Panc1 (cell line): ENCODE data around the gene TMEM107. TPM values are rescaled to one million over a fixed set of nuclear protein-coding genes. Genes with fewer than 3 reads are reported as not detected.

Experiments
- ATAC-seq: fragments of 200-7000 bp; cut with Tn5 transposase; 2 replicates; pipeline ENCODE4 v1.9.1; 2020; ENCODE audit warnings: mild to moderate bottlenecking, moderate library complexity
- BruUV-seq: library from RNA; stranded (reverse); fragments of 400-500 nt; replicated peaks from 2 replicates; lab custom pipeline; 2021; lab: Mats Ljungman, UMichigan
- CTCF ChIA-PET: fragments of 300-600 bp; sonication (Branson Sonifier 250); formaldehyde crosslinking; loops from one replicate; lab custom pipeline; 2022; ENCODE audit warnings: antibody characterized with exemption; lab: Charles Lee
- POLR2A ChIA-PET: fragments of 300-600 bp; sonication (Branson Sonifier 250); formaldehyde crosslinking; loops from one replicate; lab custom pipeline; 2022; ENCODE audit warnings: antibody characterized with exemption; lab: Charles Lee
- DNase-seq: peaks from one replicate; pipeline ENCODE4 v3.0.0-alpha.2; 2010; ENCODE audit warnings: low read depth, low spot score
- H3K27ac ChIP-seq: 2 replicates; pipeline ENCODE4 v1.5.1; 2011; ENCODE audit warnings: mild to moderate bottlenecking, low read length, inconsistent platforms
- H3K27me3 ChIP-seq: fragments of 200-500 bp; sonication (Bioruptor generic); 2 replicates; pipeline ENCODE4 v1.6.0; 2014; ENCODE audit warnings: low read length, inconsistent platforms; ENCODE audit not compliant: control insufficient read depth, insufficient read depth
- H3K36me3 ChIP-seq: fragments of 200-500 bp; sonication (Bioruptor generic); 2 replicates; pipeline ENCODE4 v1.5.1; 2014; ENCODE audit warnings: inconsistent platforms, mild to moderate bottlenecking, low read length, moderate library complexity; ENCODE audit not compliant: control insufficient read depth, insufficient read depth
- H3K4me1 ChIP-seq: 2 replicates; pipeline ENCODE4 v1.5.1; 2011; ENCODE audit warnings: inconsistent platforms, mild to moderate bottlenecking, low read length, moderate library complexity; ENCODE audit not compliant: control insufficient read depth, insufficient read depth
- H3K4me3 ChIP-seq, 2 experiments: 2 replicates each; pipeline ENCODE4 v1.5.1; 2011 to 2012; ENCODE audit warnings: low read depth in 2 of 2, low read length in 2 of 2, mild to moderate bottlenecking in 2 of 2, inconsistent platforms in 1 of 2, moderate library complexity in 1 of 2
- H3K9me3 ChIP-seq: fragments of 200-500 bp; sonication (Bioruptor generic); 2 replicates; pipeline ENCODE4 v1.5.1; 2014; ENCODE audit warnings: low read depth, mild to moderate bottlenecking, inconsistent platforms, low read length, moderate library complexity; ENCODE audit not compliant: control insufficient read depth, insufficient read depth
- POLR2AphosphoS5 ChIP-seq: IDR thresholded peaks from 2 replicates; pipeline ENCODE4 v1.6.1; 2012; ENCODE audit warnings: mild to moderate bottlenecking, low read depth, low read length, moderate library complexity
- SIN3A ChIP-seq: IDR thresholded peaks from 2 replicates; pipeline ENCODE4 v1.6.1; 2012; ENCODE audit warnings: low read depth, mild to moderate bottlenecking, low read length, moderate library complexity, borderline replicate concordance; ENCODE audit not compliant: insufficient read depth
- TCF7L2 ChIP-seq: IDR thresholded peaks from 2 replicates; pipeline ENCODE4 v1.6.1; 2011; ENCODE audit warnings: mild to moderate bottlenecking, low read depth, low read length, inconsistent platforms
- in situ Hi-C: cut with HindIII; loops from 2 replicates; pipeline ENCODE4 v1.10.0; 2016; ENCODE audit warnings: low sequenced_read_pairs, low pct_unique_long_range_greater_than_20kb
- intact Hi-C: fragments of 100-400 bp; cut with micrococcal nuclease; formaldehyde crosslinking; loops from one replicate; pipeline ENCODE4 v1.10.0; 2022; ENCODE audit not compliant: unreplicated experiment
- total RNA-seq: library from RNA; stranded (reverse); gene quantifications from one replicate; pipeline ENCODE4 v1.2.1, GENCODE V29; 2021; ENCODE audit not compliant: unreplicated experiment
- TF ChIP-seq, protein P1 (sequence below): fragments of 450-650 bp; IDR thresholded peaks from 2 replicates; pipeline ENCODE4 v1.5.1; 2017; ENCODE audit warnings: mild to moderate bottlenecking
- TF ChIP-seq, protein P2 (sequence below), 2 experiments: IDR thresholded peaks; 2 replicates each; pipeline ENCODE4 v1.6.1; 2011 to 2012; ENCODE audit warnings: low read depth in 2 of 2, control low read depth in 1 of 2, low read length in 1 of 2, mild to moderate bottlenecking in 1 of 2, moderate library complexity in 1 of 2; ENCODE audit not compliant: insufficient read depth in 1 of 2

TMEM107 gene
- total RNA-seq, 1 experiment from 2014 or later = 10.6 TPM

DNA sequence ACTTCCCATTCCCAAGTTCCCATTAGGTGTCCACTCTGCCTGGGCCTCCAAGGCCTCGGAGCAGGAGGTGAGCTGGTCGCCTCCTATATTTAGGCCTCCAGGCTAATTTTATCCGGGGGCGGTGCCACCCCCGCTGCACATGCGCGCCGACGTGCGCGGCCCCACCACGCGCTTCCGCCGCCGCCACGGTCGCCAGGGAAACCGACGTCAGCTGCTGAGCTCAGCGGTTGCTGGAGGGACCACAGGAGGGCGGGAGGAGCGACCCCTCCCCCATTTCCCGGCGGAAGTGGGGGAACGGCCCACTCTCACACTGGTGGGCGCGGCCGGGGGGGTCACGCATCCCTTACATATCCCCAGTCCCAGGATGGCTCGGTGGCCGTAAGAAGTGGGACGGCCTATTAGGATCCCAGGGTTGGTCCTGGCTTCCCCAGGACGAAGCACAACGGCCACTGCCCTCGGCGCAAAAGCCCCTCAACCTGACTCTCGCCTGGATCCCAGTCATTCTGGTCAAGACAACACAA is 25.0 kb downstream of the TMEM107 start:
- POLR2A ChIA-PET = no interaction called here
- intact Hi-C loops (no loop called here), in situ Hi-C loops (no loop called here)
- CTCF ChIA-PET = interaction anchor here (0.5 kb wide), 1 partner anchor 153 kb away, joined by 6 read pairs; no protein-coding TSS in a partner anchor
- ATAC-seq (no peak), DNase-seq (no peak)
- Histone ChIP-seq H3K27ac (no peak overlapping the region), H3K36me3 (no peaks in the 10 kb centered on the region; the same call in 1 of the 2 replicates), H3K27me3 (no peaks in the 10 kb centered on the region), H3K4me1 (peaks cover 31% of the 10 kb centered on the region), H3K9me3 (no peaks in the 10 kb centered on the region), H3K4me3 (peak overlapping the region in 1 of 2 experiments; percentile 53; a peak in 2 of 4 replicates)
- BruUV-seq = no TSS peak
- TF ChIP-seq, protein P1, sequence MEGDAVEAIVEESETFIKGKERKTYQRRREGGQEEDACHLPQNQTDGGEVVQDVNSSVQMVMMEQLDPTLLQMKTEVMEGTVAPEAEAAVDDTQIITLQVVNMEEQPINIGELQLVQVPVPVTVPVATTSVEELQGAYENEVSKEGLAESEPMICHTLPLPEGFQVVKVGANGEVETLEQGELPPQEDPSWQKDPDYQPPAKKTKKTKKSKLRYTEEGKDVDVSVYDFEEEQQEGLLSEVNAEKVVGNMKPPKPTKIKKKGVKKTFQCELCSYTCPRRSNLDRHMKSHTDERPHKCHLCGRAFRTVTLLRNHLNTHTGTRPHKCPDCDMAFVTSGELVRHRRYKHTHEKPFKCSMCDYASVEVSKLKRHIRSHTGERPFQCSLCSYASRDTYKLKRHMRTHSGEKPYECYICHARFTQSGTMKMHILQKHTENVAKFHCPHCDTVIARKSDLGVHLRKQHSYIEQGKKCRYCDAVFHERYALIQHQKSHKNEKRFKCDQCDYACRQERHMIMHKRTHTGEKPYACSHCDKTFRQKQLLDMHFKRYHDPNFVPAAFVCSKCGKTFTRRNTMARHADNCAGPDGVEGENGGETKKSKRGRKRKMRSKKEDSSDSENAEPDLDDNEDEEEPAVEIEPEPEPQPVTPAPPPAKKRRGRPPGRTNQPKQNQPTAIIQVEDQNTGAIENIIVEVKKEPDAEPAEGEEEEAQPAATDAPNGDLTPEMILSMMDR = no peak
- no peak for TF ChIP-seq SIN3A

DNA sequence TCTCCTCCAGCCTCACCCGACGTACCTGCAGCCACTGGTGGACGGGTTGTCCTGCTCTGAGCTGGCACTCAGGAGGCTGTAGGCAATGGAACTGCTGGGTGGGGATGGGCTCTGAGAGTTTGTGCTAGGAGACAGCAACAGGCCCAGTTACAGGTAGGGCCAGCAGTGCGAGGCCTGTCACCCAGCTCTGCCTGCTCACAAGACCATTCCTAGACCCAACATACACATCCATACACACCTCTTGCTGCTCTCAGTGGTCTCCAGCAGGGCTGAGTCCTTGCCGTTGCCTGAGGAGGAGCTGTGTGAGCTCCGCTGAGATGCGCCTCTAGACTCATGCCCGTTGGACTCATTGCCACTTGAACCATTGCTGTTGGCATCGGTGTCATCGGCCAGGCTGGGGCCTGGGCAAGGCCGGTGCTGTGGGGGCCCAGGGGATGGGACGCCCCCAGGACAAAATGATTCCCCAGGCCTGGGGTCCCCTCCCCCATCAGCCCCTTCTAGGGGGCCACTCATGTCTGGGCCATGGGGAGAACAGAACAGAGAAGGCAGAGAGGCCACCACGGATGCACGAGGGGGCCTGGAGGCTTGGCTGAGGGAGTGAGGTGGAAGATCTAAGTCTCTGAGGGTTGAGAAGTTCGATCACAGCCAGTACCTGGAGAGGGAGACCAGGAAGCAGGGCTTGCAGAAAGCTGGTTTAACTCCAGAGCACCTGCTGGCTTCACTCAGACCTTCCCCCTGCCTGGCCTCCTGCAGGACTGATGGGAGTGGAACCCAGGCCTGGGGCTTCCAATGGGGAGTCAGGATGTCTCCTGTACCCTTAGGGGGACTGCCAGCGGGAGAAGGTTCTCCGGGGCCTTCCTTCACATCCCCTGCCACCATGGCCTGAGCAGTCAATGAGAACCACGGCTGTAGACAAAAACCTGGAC is 25.7 kb downstream of the TMEM107 start:
- CTCF ChIA-PET = interaction anchor here (0.5 kb wide), 1 partner anchor 152 kb away, joined by 6 read pairs; no protein-coding TSS in a partner anchor
- H3K27me3 ChIP-seq = no peaks in the 10 kb centered on the region
- intact Hi-C loops = no loop called here
- H3K36me3 ChIP-seq = no peaks in the 10 kb centered on the region; the same call in 1 of the 2 replicates
- in situ Hi-C loops = no loop called here
- POLR2A ChIA-PET = no interaction called here
- no peaks in the 10 kb centered on the region for H3K9me3 ChIP-seq
- TF ChIP-seq POLR2AphosphoS5 (no peak), TCF7L2 (no peak), SIN3A (no peak)
- TF ChIP-seq, protein P1 = no peak
- TF ChIP-seq, protein P2, sequence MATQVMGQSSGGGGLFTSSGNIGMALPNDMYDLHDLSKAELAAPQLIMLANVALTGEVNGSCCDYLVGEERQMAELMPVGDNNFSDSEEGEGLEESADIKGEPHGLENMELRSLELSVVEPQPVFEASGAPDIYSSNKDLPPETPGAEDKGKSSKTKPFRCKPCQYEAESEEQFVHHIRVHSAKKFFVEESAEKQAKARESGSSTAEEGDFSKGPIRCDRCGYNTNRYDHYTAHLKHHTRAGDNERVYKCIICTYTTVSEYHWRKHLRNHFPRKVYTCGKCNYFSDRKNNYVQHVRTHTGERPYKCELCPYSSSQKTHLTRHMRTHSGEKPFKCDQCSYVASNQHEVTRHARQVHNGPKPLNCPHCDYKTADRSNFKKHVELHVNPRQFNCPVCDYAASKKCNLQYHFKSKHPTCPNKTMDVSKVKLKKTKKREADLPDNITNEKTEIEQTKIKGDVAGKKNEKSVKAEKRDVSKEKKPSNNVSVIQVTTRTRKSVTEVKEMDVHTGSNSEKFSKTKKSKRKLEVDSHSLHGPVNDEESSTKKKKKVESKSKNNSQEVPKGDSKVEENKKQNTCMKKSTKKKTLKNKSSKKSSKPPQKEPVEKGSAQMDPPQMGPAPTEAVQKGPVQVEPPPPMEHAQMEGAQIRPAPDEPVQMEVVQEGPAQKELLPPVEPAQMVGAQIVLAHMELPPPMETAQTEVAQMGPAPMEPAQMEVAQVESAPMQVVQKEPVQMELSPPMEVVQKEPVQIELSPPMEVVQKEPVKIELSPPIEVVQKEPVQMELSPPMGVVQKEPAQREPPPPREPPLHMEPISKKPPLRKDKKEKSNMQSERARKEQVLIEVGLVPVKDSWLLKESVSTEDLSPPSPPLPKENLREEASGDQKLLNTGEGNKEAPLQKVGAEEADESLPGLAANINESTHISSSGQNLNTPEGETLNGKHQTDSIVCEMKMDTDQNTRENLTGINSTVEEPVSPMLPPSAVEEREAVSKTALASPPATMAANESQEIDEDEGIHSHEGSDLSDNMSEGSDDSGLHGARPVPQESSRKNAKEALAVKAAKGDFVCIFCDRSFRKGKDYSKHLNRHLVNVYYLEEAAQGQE (IDR thresholded peaks at IDR 0.05; ENCODE audit: insufficient read depth in 1 of 2, low read depth in 2 of 2, low read length in 1 of 2) = no peak
- H3K4me3 ChIP-seq = no peak overlapping the region; a peak in 1 of 4 replicates
- no peak overlapping the region for H3K27ac ChIP-seq
- H3K4me1 ChIP-seq = peaks cover 31% of the 10 kb centered on the region
- ATAC-seq (no peak), DNase-seq (no peak)
- BruUV-seq = no TSS peak
